ENCODE results near the gene PLCB1. TPM values are rescaled to one million over a fixed set of nuclear protein-coding genes. Genes with fewer than 3 reads are reported as not detected.

The PLCB1 gene
- total RNA-seq, 2 donors from 2014 or later: 3.2 to 3.4 TPM

- no peaks in the 10 kb centered on the region for H3K36me3 Mint-ChIP-seq (ENCODE audit: insufficient read depth in 2 of 2)
- no peaks in the 10 kb centered on the region for H3K9me3 Mint-ChIP-seq
- no peak overlapping the region for H3K4me3 Mint-ChIP-seq
- DNase-seq: no peak
- no peak overlapping the region for H3K27ac Mint-ChIP-seq
- H3K27me3 Mint-ChIP-seq (ENCODE audit: low read depth): no peaks in the 10 kb centered on the region
- ATAC-seq (replicated peaks in 1 of 2): no peak
- no peaks in the 10 kb centered on the region for H3K4me1 Mint-ChIP-seq (ENCODE audit: low read depth)
These were observed 164.5 kb downstream of the PLCB1 start for GRCh38 chr20:8296536-8296935.

GRCh38 chr20:8298426-8299043 lies 166.5 kb downstream of the PLCB1 start:
- Mint-ChIP-seq H3K4me1 (ENCODE audit: low read depth) (no peaks in the 10 kb centered on the region), H3K4me3 (no peak overlapping the region), H3K36me3 (ENCODE audit: insufficient read depth in 2 of 2) (no peaks in the 10 kb centered on the region), H3K27ac (no peak overlapping the region), H3K27me3 (ENCODE audit: low read depth) (no peaks in the 10 kb centered on the region), H3K9me3 (no peaks in the 10 kb centered on the region)
- no peak for ATAC-seq (replicated peaks in 1 of 2)
- no peak for DNase-seq

- Mint-ChIP-seq H3K9me3 (no peaks in the 10 kb centered on the region), H3K27me3 (ENCODE audit: low read depth) (no peaks in the 10 kb centered on the region), H3K4me3 (no peak overlapping the region), H3K27ac (no peak overlapping the region), H3K36me3 (ENCODE audit: insufficient read depth in 2 of 2) (no peaks in the 10 kb centered on the region), H3K4me1 (ENCODE audit: low read depth) (peaks cover under 1% of the 10 kb centered on the region)
- no peak for DNase-seq
- ATAC-seq (replicated peaks in 1 of 2): no peak
These were observed 167.9 kb downstream of the PLCB1 start for GRCh38 chr20:8299921-8300320.

- ATAC-seq (replicated peaks in 1 of 2) (no peak), DNase-seq (no peak)
- peaks cover 9% of the 10 kb centered on the region for H3K4me1 Mint-ChIP-seq (ENCODE audit: low read depth)
- H3K9me3 Mint-ChIP-seq: no peaks in the 10 kb centered on the region
- no peaks in the 10 kb centered on the region for H3K27me3 Mint-ChIP-seq (ENCODE audit: low read depth)
- no peak overlapping the region for H3K4me3 Mint-ChIP-seq
- no peaks in the 10 kb centered on the region for H3K36me3 Mint-ChIP-seq (ENCODE audit: insufficient read depth in 2 of 2)
- H3K27ac Mint-ChIP-seq: no peak overlapping the region
These were observed 169.6 kb downstream of the PLCB1 start for GRCh38 chr20:8301655-8302054.

- Mint-ChIP-seq H3K4me1 (ENCODE audit: low read depth) (peaks cover 9% of the 10 kb centered on the region), H3K4me3 (no peak overlapping the region), H3K27ac (no peak overlapping the region), H3K36me3 (ENCODE audit: insufficient read depth in 2 of 2) (no peaks in the 10 kb centered on the region), H3K27me3 (ENCODE audit: low read depth) (no peaks in the 10 kb centered on the region), H3K9me3 (no peaks in the 10 kb centered on the region)
- no peak for DNase-seq
- no peak for ATAC-seq (replicated peaks in 1 of 2)
These were observed 171.6 kb downstream of the PLCB1 start for GRCh38 chr20:8303651-8304050.

GRCh38 chr20:8304124-8304816 lies 172.2 kb downstream of the PLCB1 start:
- Mint-ChIP-seq H3K4me3 (no peak overlapping the region), H3K27me3 (ENCODE audit: low read depth) (no peaks in the 10 kb centered on the region)

GRCh38 chr20:8305449-8305978 lies 173.4 kb downstream of the PLCB1 start:
- DNase-seq (peak; percentile 72 to 76), ATAC-seq (replicated peaks in 1 of 2) (peak; percentile 89 to 91)
- H3K27ac Mint-ChIP-seq: no peak overlapping the region
- peaks cover 16% of the 10 kb centered on the region for H3K4me1 Mint-ChIP-seq (ENCODE audit: low read depth)
- H3K4me3 Mint-ChIP-seq: no peak overlapping the region
- no peaks in the 10 kb centered on the region for H3K27me3 Mint-ChIP-seq (ENCODE audit: low read depth)
- H3K36me3 Mint-ChIP-seq (ENCODE audit: insufficient read depth in 2 of 2): no peaks in the 10 kb centered on the region
- H3K9me3 Mint-ChIP-seq: no peaks in the 10 kb centered on the region

More at GRCh38 chr20:8304124-8304816, 172.2 kb downstream of the PLCB1 start:
- Mint-ChIP-seq H3K27ac (no peak overlapping the region), H3K36me3 (ENCODE audit: insufficient read depth in 2 of 2) (no peaks in the 10 kb centered on the region), H3K4me1 (ENCODE audit: low read depth) (peaks cover 9% of the 10 kb centered on the region), H3K9me3 (no peaks in the 10 kb centered on the region)
- no peak for ATAC-seq (replicated peaks in 1 of 2)
- no peak for DNase-seq

GRCh38 chr20:8306937-8307336 lies 174.9 kb downstream of the PLCB1 start:
- Mint-ChIP-seq H3K27me3 (ENCODE audit: low read depth) (no peaks in the 10 kb centered on the region), H3K27ac (no peak overlapping the region), H3K4me3 (no peak overlapping the region), H3K36me3 (ENCODE audit: insufficient read depth in 2 of 2) (no peaks in the 10 kb centered on the region), H3K9me3 (no peaks in the 10 kb centered on the region), H3K4me1 (ENCODE audit: low read depth) (peaks cover 16% of the 10 kb centered on the region)
- no peak for ATAC-seq (replicated peaks in 1 of 2)
- no peak for DNase-seq

GRCh38 chr20:8309634-8310033 lies 177.6 kb downstream of the PLCB1 start:
- ATAC-seq (replicated peaks in 1 of 2): no peak
- Mint-ChIP-seq H3K36me3 (ENCODE audit: insufficient read depth in 2 of 2) (no peaks in the 10 kb centered on the region), H3K4me1 (ENCODE audit: low read depth) (peaks cover 16% of the 10 kb centered on the region), H3K27me3 (ENCODE audit: low read depth) (peaks cover 2% of the 10 kb centered on the region), H3K9me3 (no peaks in the 10 kb centered on the region), H3K4me3 (no peak overlapping the region), H3K27ac (no peak overlapping the region)
- no peak for DNase-seq

- no peak for DNase-seq
- H3K4me3 Mint-ChIP-seq: no peak overlapping the region
- H3K27ac Mint-ChIP-seq: no peak overlapping the region
- ATAC-seq (replicated peaks in 1 of 2): no peak
- H3K27me3 Mint-ChIP-seq (ENCODE audit: low read depth): peaks cover 7% of the 10 kb centered on the region
- peaks cover 8% of the 10 kb centered on the region for H3K4me1 Mint-ChIP-seq (ENCODE audit: low read depth)
- no peaks in the 10 kb centered on the region for H3K9me3 Mint-ChIP-seq
- H3K36me3 Mint-ChIP-seq (ENCODE audit: insufficient read depth in 2 of 2): no peaks in the 10 kb centered on the region
These were observed 178.6 kb downstream of the PLCB1 start for GRCh38 chr20:8310618-8311017.

GRCh38 chr20:8313073-8313472 lies 181.0 kb downstream of the PLCB1 start:
- Mint-ChIP-seq H3K36me3 (ENCODE audit: insufficient read depth in 2 of 2) (no peaks in the 10 kb centered on the region), H3K27ac (no peak overlapping the region), H3K4me1 (ENCODE audit: low read depth) (peaks cover 7% of the 10 kb centered on the region), H3K27me3 (ENCODE audit: low read depth) (peaks cover 7% of the 10 kb centered on the region), H3K9me3 (no peaks in the 10 kb centered on the region), H3K4me3 (no peak overlapping the region)
- no peak for ATAC-seq (replicated peaks in 1 of 2)
- no peak for DNase-seq

GRCh38 chr20:8315639-8316573 lies 183.8 kb downstream of the PLCB1 start:
- Mint-ChIP-seq H3K36me3 (ENCODE audit: insufficient read depth in 2 of 2) (no peaks in the 10 kb centered on the region), H3K27me3 (ENCODE audit: low read depth) (peaks cover 7% of the 10 kb centered on the region), H3K4me1 (ENCODE audit: low read depth) (no peaks in the 10 kb centered on the region), H3K9me3 (no peaks in the 10 kb centered on the region), H3K4me3 (no peak overlapping the region), H3K27ac (no peak overlapping the region)
- ATAC-seq (replicated peaks in 1 of 2): no peak
- DNase-seq: no peak

- ATAC-seq (replicated peaks in 1 of 2) (no peak), DNase-seq (no peak)
- Mint-ChIP-seq H3K27me3 (ENCODE audit: low read depth) (peaks cover 7% of the 10 kb centered on the region), H3K4me3 (no peak overlapping the region), H3K36me3 (ENCODE audit: insufficient read depth in 2 of 2) (no peaks in the 10 kb centered on the region), H3K9me3 (no peaks in the 10 kb centered on the region), H3K27ac (no peak overlapping the region), H3K4me1 (ENCODE audit: low read depth) (no peaks in the 10 kb centered on the region)
These were observed 185.4 kb downstream of the PLCB1 start for GRCh38 chr20:8317448-8317847.

Data from activated T-cell treated with anti-CD3 and anti-CD28 coated beads, Interleukin-2, amount 50 U/mL, for 72 hours (primary cell).